ENCODE measurements around the gene FAM83C. TPM values are rescaled to one million over a fixed set of nuclear protein-coding genes. Genes with fewer than 3 reads are reported as not detected.

FAM83C gene
- total RNA-seq, 1 donor from 2014 or later = not detected

GRCh38 chr20:35271073-35271882 lies 20.9 kb downstream of the FAM83C start:
- Mint-ChIP-seq H3K4me3 (no peak overlapping the region), H3K4me1 (peaks cover 5% of the 10 kb centered on the region), H3K27me3 (no peaks in the 10 kb centered on the region), H3K9me3 (no peaks in the 10 kb centered on the region), H3K27ac (no peak overlapping the region), H3K36me3 (ENCODE audit: low read depth) (peaks cover 50% of the 10 kb centered on the region)
- POLR2A ChIA-PET = no interaction called here
- intact Hi-C loops (cut with micrococcal nuclease) = no loop called here
- CTCF ChIA-PET = interaction anchor here (2.4 kb wide), 1 partner anchor 32 kb away, joined by 6 read pairs; no protein-coding TSS in a partner anchor
- no peak for TF ChIP-seq CTCF (IDR thresholded peaks at IDR 0.05)
- DNase-seq (no peak), ATAC-seq (ENCODE audit: low read depth) (no peak)

- H3K4me3 Mint-ChIP-seq = no peak overlapping the region
- peaks cover 51% of the 10 kb centered on the region for H3K36me3 Mint-ChIP-seq (ENCODE audit: low read depth)
- ChIA-PET CTCF (interaction anchor here (1.4 to 1.5 kb wide), 2 partner anchors 7 to 34 kb away, joined by 4 read pairs; partner anchors contain the start of gene MMP24OS), POLR2A (no interaction called here)
- no peaks in the 10 kb centered on the region for H3K27me3 Mint-ChIP-seq
- TF ChIP-seq CTCF (IDR thresholded peaks at IDR 0.05) = no peak
- ATAC-seq (ENCODE audit: low read depth) (no peak), DNase-seq (no peak)
- H3K27ac Mint-ChIP-seq = no peak overlapping the region
- no peaks in the 10 kb centered on the region for H3K9me3 Mint-ChIP-seq
- intact Hi-C loops (cut with micrococcal nuclease) = no loop called here
- H3K4me1 Mint-ChIP-seq = no peaks in the 10 kb centered on the region
These were observed 22.0 kb downstream of the FAM83C start for GRCh38 chr20:35270021-35270902.

GRCh38 chr20:35269055-35269781 lies 23.0 kb downstream of the FAM83C start:
- Mint-ChIP-seq H3K9me3 (no peaks in the 10 kb centered on the region), H3K27me3 (no peaks in the 10 kb centered on the region), H3K36me3 (ENCODE audit: low read depth) (peaks cover 54% of the 10 kb centered on the region), H3K4me1 (no peaks in the 10 kb centered on the region), H3K27ac (no peak overlapping the region), H3K4me3 (no peak overlapping the region)
- peak; percentile 86 for ATAC-seq (ENCODE audit: low read depth)
- CTCF ChIA-PET = interaction anchor here (0.9 to 1.5 kb wide), 3 partner anchors 8 to 173 kb away, joined by 3 to 4 read pairs (median 4); partner anchors contain the start of gene MMP24OS
- no peak for TF ChIP-seq CTCF (IDR thresholded peaks at IDR 0.05)
- intact Hi-C loops (cut with micrococcal nuclease) = loop anchor here (1.0 kb wide), 2 partner anchors 173 to 435 kb away; no protein-coding TSS in a partner anchor
- POLR2A ChIA-PET = interaction anchor here (0.6 to 1.1 kb wide), 3 partner anchors 9 to 346 kb away, joined by 3 to 4 read pairs (median 3); partner anchors contain the start of genes MMP24OS and SPAG4
- peak; percentile 32 for DNase-seq

GRCh38 chr20:35267092-35267491 lies 25.1 kb downstream of the FAM83C start:
- intact Hi-C loops (cut with micrococcal nuclease) = no loop called here
- no peaks in the 10 kb centered on the region for H3K9me3 Mint-ChIP-seq
- DNase-seq = no peak
- H3K4me1 Mint-ChIP-seq = no peaks in the 10 kb centered on the region
- CTCF ChIA-PET = no interaction called here
- TF ChIP-seq CTCF (IDR thresholded peaks at IDR 0.05) = no peak
- POLR2A ChIA-PET = no interaction called here
- H3K4me3 Mint-ChIP-seq = no peak overlapping the region
- no peaks in the 10 kb centered on the region for H3K27me3 Mint-ChIP-seq
- peaks cover 61% of the 10 kb centered on the region for H3K36me3 Mint-ChIP-seq (ENCODE audit: low read depth)
- ATAC-seq (ENCODE audit: low read depth) = no peak
- H3K27ac Mint-ChIP-seq = no peak overlapping the region

Data from activated B cell treated with CpG ODN at 0.5 μM for 24 hours (primary cell).